H1 (cell line): Measurements from ENCODE around the gene A3GALT2. TPM values are rescaled to one million over a fixed set of nuclear protein-coding genes. Genes with fewer than 3 reads are reported as not detected.

Source experiments
- CTCF ChIA-PET: fragments of 300-600 bp; sonication (Branson Sonifier 250); formaldehyde crosslinking; loops from one replicate; lab custom pipeline; 2021; ENCODE audit not compliant: partially characterized antibody; lab: Charles Lee
- POLR2A ChIA-PET: fragments of 300-600 bp; sonication (Branson Sonifier 250); formaldehyde crosslinking; loops from one replicate; lab custom pipeline; 2021; ENCODE audit warnings: inconsistent platforms; ENCODE audit not compliant: partially characterized antibody; lab: Charles Lee
- DNase-seq, 2 experiments: peaks; one replicate each; pipeline versions ENCODE4 v3.0.0 to v3.0.0-alpha.2; 2010 to 2022; ENCODE audit warnings: low spot score in 2 of 2, low read depth in 1 of 2, mixed read lengths in 1 of 2
- FAIRE-seq: peaks from 2 replicates; lab custom pipeline; 2011; peaks lifted over from hg19 to GRCh38; lab: Jason Lieb, UNC
- H2AFZ ChIP-seq: 2 replicates; pipeline ENCODE4 v1.8.1; 2012; ENCODE audit warnings: low read length, inconsistent platforms
- H2AK5ac ChIP-seq: 2 replicates; pipeline ENCODE4 v1.6.1; 2013; ENCODE audit warnings: low read depth, low read length
- H2BK120ac ChIP-seq: replicated peaks from 2 replicates; pipeline ENCODE3; 2013; ENCODE audit warnings: low read depth, low read length, inconsistent platforms
- H2BK12ac ChIP-seq: 2 replicates; pipeline ENCODE4 v1.6.1; 2013; ENCODE audit warnings: low read depth, low read length
- H2BK15ac ChIP-seq: 2 replicates; pipeline ENCODE4 v1.6.1; 2013; ENCODE audit warnings: low read length
- H2BK20ac ChIP-seq: 2 replicates; pipeline ENCODE4 v1.6.1; 2013; ENCODE audit warnings: low read length
- H2BK5ac ChIP-seq: 2 replicates; pipeline ENCODE4 v1.6.1; 2013; ENCODE audit warnings: low read depth, low read length
- H3K14ac ChIP-seq: 2 replicates; pipeline ENCODE4 v1.6.1; 2013; ENCODE audit warnings: inconsistent platforms; ENCODE audit not compliant: insufficient read length
- H3K18ac ChIP-seq: 2 replicates; pipeline ENCODE4 v1.6.1; 2013; ENCODE audit warnings: low read length; ENCODE audit errors: extremely low read depth
- H3K23ac ChIP-seq: 2 replicates; pipeline ENCODE4 v1.6.1; 2013; ENCODE audit warnings: inconsistent platforms; ENCODE audit not compliant: insufficient read length
- H3K23me2 ChIP-seq: 2 replicates; pipeline ENCODE4 v1.6.1; 2013; ENCODE audit warnings: low read depth, low read length
- H3K27ac ChIP-seq: 2 replicates; pipeline ENCODE4 v1.6.1; 2011; ENCODE audit warnings: low read depth, low read length, inconsistent platforms
- H3K27me3 ChIP-seq, 4 experiments: replicated peaks in 1 of 4; 1 replicate in 1 of 4; 2 replicates in 3 of 4; pipeline versions ENCODE4 v1.6.1 to v1.8.1; 2011 to 2013; ENCODE audit warnings: low read length in 3 of 4, mild to moderate bottlenecking in 3 of 4, inconsistent platforms in 2 of 4, mixed read lengths in 2 of 4, moderate library complexity in 1 of 4; ENCODE audit not compliant: control insufficient read depth in 3 of 4, insufficient read depth in 3 of 4; ENCODE audit errors: extremely low read depth in 1 of 4
- H3K36me3 ChIP-seq, 4 experiments: 2 replicates each; pipeline versions ENCODE4 v1.6.1 to v1.8.1; 2011 to 2013; ENCODE audit warnings: mild to moderate bottlenecking in 4 of 4, low read length in 3 of 4, moderate library complexity in 2 of 4, control low read depth in 1 of 4, inconsistent platforms in 1 of 4; ENCODE audit not compliant: insufficient read depth in 4 of 4, control insufficient read depth in 2 of 4
- H3K4ac ChIP-seq: replicated peaks from 2 replicates; pipeline ENCODE3; 2013; ENCODE audit warnings: low read length, low read depth, mixed read lengths, inconsistent platforms; ENCODE audit not compliant: insufficient read length
- H3K4me1 ChIP-seq, 4 experiments: replicated peaks in 1 of 4; 1 replicate in 1 of 4; 2 replicates in 3 of 4; pipeline versions ENCODE4 v1.6.1 to v1.8.1; 2011 to 2013; ENCODE audit warnings: low read length in 3 of 4, inconsistent platforms in 2 of 4, mixed read lengths in 1 of 4; ENCODE audit not compliant: insufficient read depth in 4 of 4, control insufficient read depth in 3 of 4
- H3K4me2 ChIP-seq, 2 experiments: 2 replicates each; pipeline versions ENCODE4 v1.6.1 to v1.8.1; 2011 to 2013; ENCODE audit warnings: low read depth in 2 of 2, low read length in 2 of 2, control low read depth in 1 of 2, inconsistent platforms in 1 of 2, mild to moderate bottlenecking in 1 of 2; ENCODE audit not compliant: insufficient read depth in 1 of 2
- H3K4me3 ChIP-seq, 4 experiments: fragments of 200-600, 300-600 bp in 1 of 4; sonication (generic), shearing (Covaris generic), sonication (Bioruptor Twin) in 1 of 4; 2 replicates each; pipeline versions ENCODE4 v1.5.1 to v1.8.1; 2011 to 2016; ENCODE audit warnings: low read length in 4 of 4, low read depth in 3 of 4, control low read depth in 2 of 4, inconsistent platforms in 2 of 4, mild to moderate bottlenecking in 2 of 4, mixed read lengths in 1 of 4, moderate library complexity in 1 of 4; ENCODE audit not compliant: insufficient read depth in 2 of 4; ENCODE audit errors: extremely low read depth in 1 of 4
- H3K56ac ChIP-seq: replicated peaks from 2 replicates; pipeline ENCODE3; 2013; ENCODE audit warnings: low read depth, mild to moderate bottlenecking, mixed read lengths, low read length, inconsistent platforms; ENCODE audit not compliant: insufficient read length
- H3K79me1 ChIP-seq: 2 replicates; pipeline ENCODE4 v1.6.1; 2013; ENCODE audit warnings: low read depth, low read length, control low read depth
- H3K79me2 ChIP-seq, 2 experiments: 2 replicates each; pipeline versions ENCODE4 v1.6.1 to v1.8.1; 2012 to 2013; ENCODE audit warnings: low read length in 2 of 2, mild to moderate bottlenecking in 2 of 2, inconsistent platforms in 1 of 2; ENCODE audit not compliant: insufficient read depth in 2 of 2, control insufficient read depth in 1 of 2
- H3K9ac ChIP-seq, 4 experiments: replicated peaks in 1 of 4; 1 replicate in 1 of 4; 2 replicates in 3 of 4; pipeline versions ENCODE4 v1.6.1 to v1.8.1; 2011 to 2013; ENCODE audit warnings: low read depth in 3 of 4, low read length in 3 of 4, control low read depth in 2 of 4, mild to moderate bottlenecking in 2 of 4, moderate library complexity in 2 of 4, inconsistent platforms in 1 of 4; ENCODE audit errors: extremely low read depth in 1 of 4
- H3K9me3 ChIP-seq, 2 experiments: 2 replicates each; pipeline versions ENCODE4 v1.6.1 to v1.8.1; 2012 to 2013; ENCODE audit warnings: mild to moderate bottlenecking in 2 of 2, moderate library complexity in 2 of 2, control low read depth in 1 of 2, inconsistent platforms in 1 of 2, low read depth in 1 of 2, low read length in 1 of 2, mixed read lengths in 1 of 2; ENCODE audit not compliant: insufficient read depth in 2 of 2
- H4K20me1 ChIP-seq, 2 experiments: replicated peaks in 1 of 2; 2 replicates each; pipeline versions ENCODE3 to v1.8.1; 2011 to 2013; ENCODE audit warnings: inconsistent platforms in 2 of 2, low read length in 2 of 2, mild to moderate bottlenecking in 1 of 2; ENCODE audit not compliant: insufficient read depth in 2 of 2, control insufficient read depth in 1 of 2
- H4K5ac ChIP-seq: 2 replicates; pipeline ENCODE4 v1.6.1; 2013; ENCODE audit warnings: low read length, low read depth, mixed read lengths, inconsistent platforms; ENCODE audit not compliant: insufficient read length
- H4K8ac ChIP-seq: 2 replicates; pipeline ENCODE4 v1.8.0; 2013; ENCODE audit warnings: mild to moderate bottlenecking, moderate library complexity, low read length, inconsistent platforms; ENCODE audit not compliant: insufficient read depth; ENCODE audit errors: extremely low read depth
- H4K91ac ChIP-seq: replicated peaks from 2 replicates; pipeline ENCODE3; 2013; ENCODE audit warnings: low read length, mixed read lengths, inconsistent platforms; ENCODE audit not compliant: insufficient read length
- CTCF ChIP-seq, 3 experiments: IDR thresholded peaks; 1 replicate in 2 of 3; 2 replicates in 1 of 3; pipeline versions ENCODE4 v1.5.1 to v1.6.1; 2011; ENCODE audit warnings: low read length in 3 of 3, mild to moderate bottlenecking in 3 of 3, inconsistent platforms in 2 of 3, low read depth in 1 of 3, moderate library complexity in 1 of 3; ENCODE audit not compliant: insufficient read depth in 1 of 3; ENCODE audit errors: control extremely low read depth in 1 of 3
- EP300 ChIP-seq, 2 experiments: IDR thresholded peaks; 1 replicate in 1 of 2; 2 replicates in 1 of 2; pipeline ENCODE4 v1.6.1; 2011 to 2012; ENCODE audit warnings: low read depth in 2 of 2, low read length in 2 of 2, mild to moderate bottlenecking in 2 of 2, borderline replicate concordance in 1 of 2, inconsistent platforms in 1 of 2, moderate library complexity in 1 of 2
- JUN ChIP-seq: IDR thresholded peaks from 2 replicates; pipeline ENCODE4 v1.6.1; 2011; ENCODE audit warnings: low read depth, mild to moderate bottlenecking, improper control_type of control experiment, low read length
- RBBP5 ChIP-seq: IDR thresholded peaks from 2 replicates; pipeline ENCODE4 v1.7.1; 2012; ENCODE audit warnings: low read depth, mild to moderate bottlenecking, inconsistent platforms, low read length, moderate library complexity, borderline replicate concordance
- SIN3A ChIP-seq, 2 experiments: IDR thresholded peaks in 1 of 2; conservative IDR thresholded peaks in 1 of 2; 2 replicates each; pipeline ENCODE4 v1.6.1; 2011 to 2012; ENCODE audit warnings: low read length in 2 of 2, improper control_type of control experiment in 1 of 2, low read depth in 1 of 2, mild to moderate bottlenecking in 1 of 2
- TAF1 ChIP-seq: IDR thresholded peaks from 2 replicates; pipeline ENCODE4 v1.6.1; 2011; ENCODE audit warnings: mild to moderate bottlenecking, low read depth, low read length
- TBP ChIP-seq: IDR thresholded peaks from 2 replicates; pipeline ENCODE4 v1.6.1; 2011; ENCODE audit warnings: low read depth, low read length, improper control_type of control experiment
- WGBS, 2 experiments: shearing (Covaris generic) in 1 of 2; methylation state at CpG; one replicate each; pipeline versions ENCODE4 v1.1.6 to v1.1.7; 2013 to 2015; ENCODE audit warnings: low lambda C conversion rate in 2 of 2, mixed read lengths in 2 of 2, inconsistent platforms in 1 of 2, low coverage in 1 of 2, missing lambda C conversion rate in 1 of 2; ENCODE audit not compliant: insufficient replicate concordance in 2 of 2, insufficient coverage in 1 of 2, insufficient read length in 1 of 2; ENCODE audit errors: extremely low coverage in 1 of 2, missing lambda C conversion rate in 1 of 2; 5-methylcytosine and 5-hydroxymethylcytosine counted together
- polyA plus RNA-seq, 7 experiments: library from polyadenylated mRNA; depleted of rRNA in 3 of 7; stranded (reverse) in 5 of 7; unstranded in 2 of 7; fragments of >200 nt in 5 of 7; fragments of 200-250 nt in 2 of 7; gene quantifications; 1 replicate in 5 of 7; 2 replicates in 1 of 7; 4 replicates in 1 of 7; pipeline versions ENCODE4 v1.2.1 to v1.2.3, GENCODE V29; 2011 to 2013; ENCODE audit warnings: missing spikeins in 2 of 7, mixed read lengths in 2 of 7
- total RNA-seq: library from RNA; stranded (reverse); fragmentation: NEBNext Ultra II Directional; extraction: Animal tissue kit (Norgen Biotek cat#: 25700); gene quantifications from 2 replicates; pipeline ENCODE4 v1.2.1, GENCODE V29; 2021

Gene A3GALT2
- total and polyA plus RNA-seq, 2 of the 8 experiments (the other 6 are each of a cell fraction or from before 2014, with no cell fraction given): not detected

GRCh38 chr1:33319949-33320618 lies 814 bp downstream of the A3GALT2 start:
- POLR2A ChIA-PET: interaction anchor here (1.4 kb wide), 1 partner anchor 44 kb away, joined by 3 read pairs; no protein-coding TSS in a partner anchor
- CTCF ChIA-PET: interaction anchor here (0.7 to 3.9 kb wide), 14 partner anchors 10 to 1144 kb away, joined by 3 to 32 read pairs (median 4); no protein-coding TSS in a partner anchor
- 0 out of 8 replicates have a peak, but pooled peaks cover 0 to 4% (median 0%) of the 10 kb centered on the region in 4 experiments for H3K36me3 ChIP-seq
- H3K23me2 ChIP-seq: no peaks in the 10 kb centered on the region
- H3K4ac ChIP-seq: no peak overlapping the region
- 88% methylated on average over 12 of the region's 12 CpGs; no CpG with 5 or more reads in 1 of the 2 experiments for WGBS, 2 experiments
- no peak overlapping the region for H2BK15ac ChIP-seq
- no peak overlapping the region for H2AFZ ChIP-seq
- no peak overlapping the region for H3K23ac ChIP-seq
- no peak overlapping the region for H3K18ac ChIP-seq
- H2BK120ac ChIP-seq: no peak overlapping the region
- FAIRE-seq (no peak), DNase-seq (no peak)
- H3K56ac ChIP-seq: no peak overlapping the region
- H2BK12ac ChIP-seq: no peak overlapping the region
- no peak overlapping the region for H4K5ac ChIP-seq
- no peak overlapping the region for H2BK5ac ChIP-seq
- no peaks in the 10 kb centered on the region for H3K9me3 ChIP-seq
- H2BK20ac ChIP-seq: no peak overlapping the region
- H4K8ac ChIP-seq: no peak overlapping the region
- H3K14ac ChIP-seq: no peak overlapping the region
- H3K9ac ChIP-seq: no peak overlapping the region
- no peak overlapping the region for H3K4me3 ChIP-seq
- H3K27ac ChIP-seq: no peak overlapping the region
- no peak overlapping the region for H4K91ac ChIP-seq
- no peaks in the 10 kb centered on the region for H3K4me1 ChIP-seq
- no peak overlapping the region for H3K4me2 ChIP-seq
- peaks cover 0 to 2% of the 10 kb centered on the region in 2 experiments for H4K20me1 ChIP-seq
- H3K27me3 ChIP-seq: no peaks in the 10 kb centered on the region
- H3K79me2 ChIP-seq: no peaks in the 10 kb centered on the region
- no peaks in the 10 kb centered on the region for H3K79me1 ChIP-seq
- H2AK5ac ChIP-seq: no peak overlapping the region
- TF ChIP-seq TBP (no peak), EP300 (IDR thresholded peaks at IDR 0.05; ENCODE audit: borderline replicate concordance in 1 of 2, low read depth in 2 of 2, low read length in 2 of 2) (no peak), JUN (no peak), CTCF (IDR thresholded peaks at IDR 0.05; ENCODE audit: control extremely low read depth in 1 of 3, insufficient read depth in 1 of 3, low read depth in 1 of 3, low read length in 3 of 3) (no peak), SIN3A (conservative IDR thresholded peaks at IDR 0.05 in 1 of 2, IDR thresholded peaks at IDR 0.05 in 1 of 2; ENCODE audit: low read depth in 1 of 2, low read length in 2 of 2) (no peak), TAF1 (no peak), RBBP5 (no peak)
